ENCODE results near the gene TEX51.

The TEX51 gene

GRCh38 chr2:126879348-126880298 is 19.1 kb upstream of the TEX51 start:
- no peak for DNase-seq

GRCh38 chr2:126880324-126880723 is 18.4 kb upstream of the TEX51 start:
- DNase-seq = no peak

- no peak for DNase-seq
These were observed 17.9 kb upstream of the TEX51 start for GRCh38 chr2:126880817-126881216.

DNA sequence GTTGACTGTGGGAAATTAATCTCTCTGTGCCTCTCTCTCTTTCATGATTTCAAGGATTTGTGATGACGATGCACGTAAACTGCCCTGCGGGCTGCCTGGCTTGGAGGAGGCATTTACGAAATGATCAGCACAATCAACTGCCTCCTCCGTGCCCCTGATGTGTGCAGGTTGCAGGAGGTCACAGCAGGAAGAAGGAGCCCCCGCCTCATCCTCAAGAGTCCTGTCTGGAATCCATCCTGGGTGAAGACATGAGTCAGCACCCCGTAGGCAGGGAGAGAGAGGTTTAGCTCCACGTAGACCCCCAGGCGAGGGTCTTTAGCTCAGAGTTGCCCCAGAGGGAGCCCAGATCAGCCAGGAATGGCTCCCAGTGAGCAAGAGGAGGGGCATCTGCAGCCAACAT is 17.1 kb upstream of the TEX51 start:
- no peak for DNase-seq

DNA sequence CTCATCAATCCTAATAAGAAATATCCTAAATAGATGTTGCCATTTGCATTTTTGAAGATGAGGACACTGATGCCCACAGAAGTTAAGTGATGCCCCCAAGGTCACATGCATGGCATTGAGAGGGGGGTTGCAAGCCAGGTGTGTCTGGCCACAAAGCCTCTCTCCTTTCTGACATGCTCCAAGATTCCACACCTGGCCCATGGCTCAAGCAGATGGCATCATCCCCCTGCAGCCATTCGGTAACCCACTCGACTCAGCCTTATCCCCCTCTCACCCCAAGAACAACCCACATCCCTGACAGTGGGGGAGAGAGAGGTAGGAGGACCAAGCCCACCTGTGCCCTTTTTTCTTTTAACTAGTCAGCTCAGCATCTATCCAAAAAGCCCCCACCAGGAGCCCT is 16.5 kb upstream of the TEX51 start:
- no peak for DNase-seq

DNA sequence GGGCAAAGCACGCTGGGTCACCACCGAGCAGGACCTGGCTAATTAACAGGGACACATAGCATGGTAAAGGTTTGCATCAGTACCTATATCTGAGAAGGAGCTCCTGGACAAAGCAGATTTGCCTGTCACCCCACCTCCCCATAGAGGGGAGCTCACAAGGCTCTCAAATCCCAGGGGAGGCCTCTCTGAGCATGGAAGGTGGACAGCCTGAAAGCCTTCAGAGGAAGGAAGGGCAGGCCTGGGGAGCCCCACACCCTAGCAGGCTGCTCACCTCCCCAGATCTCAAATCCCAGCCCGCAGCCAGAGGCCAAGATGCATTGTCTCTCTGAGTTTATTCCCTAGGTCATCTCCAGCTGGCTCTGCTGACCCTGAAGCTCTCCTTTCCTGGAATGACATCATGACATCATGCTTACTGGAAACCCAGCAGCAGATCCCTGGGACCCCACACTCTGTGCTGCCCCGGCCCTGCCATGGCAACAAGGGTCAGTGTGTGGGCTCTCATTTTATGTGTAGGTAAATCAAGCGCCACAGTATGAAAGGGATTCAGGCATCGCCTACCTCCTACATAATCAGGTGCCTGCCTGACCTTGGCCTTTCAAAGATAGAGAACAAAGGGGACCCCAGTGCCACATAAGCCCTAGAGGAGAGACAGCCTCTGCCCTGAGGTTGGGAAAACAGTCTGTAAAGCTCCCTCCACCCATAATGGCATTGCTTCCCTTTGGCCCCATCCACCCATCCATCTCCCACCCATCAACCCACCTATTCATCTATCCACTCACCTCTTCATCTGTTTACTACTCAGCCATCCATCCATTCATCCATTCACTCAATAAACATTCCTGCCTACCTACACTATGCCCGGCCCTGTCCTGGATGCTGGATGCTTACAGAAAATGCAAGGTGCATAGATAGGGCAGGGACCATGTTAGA is 15.7 kb upstream of the TEX51 start:
- no peak for DNase-seq

DNA sequence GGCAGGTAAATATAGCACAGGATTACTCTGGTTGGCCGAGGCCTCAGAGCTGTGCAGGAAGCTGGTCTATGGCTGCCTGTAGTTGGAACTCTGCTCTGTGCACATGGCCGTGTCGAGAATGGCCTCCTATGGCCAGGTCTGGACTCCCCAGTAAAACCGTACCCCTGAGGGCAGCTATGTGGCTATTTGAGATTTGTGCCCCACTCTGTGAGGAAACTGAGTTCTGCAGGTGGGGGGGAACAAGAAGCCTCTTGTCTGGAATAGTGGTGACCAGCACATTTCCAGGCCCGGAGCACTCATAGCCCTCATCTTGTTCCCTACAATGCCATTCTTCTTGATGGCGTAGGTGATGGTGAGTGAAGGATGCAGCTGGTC is 15.0 kb upstream of the TEX51 start:
- DNase-seq = no peak

GRCh38 chr2:126884861-126885750 is 13.6 kb upstream of the TEX51 start:
- no peak for DNase-seq

GRCh38 chr2:126885751-126886210 is 12.9 kb upstream of the TEX51 start:
- no peak for DNase-seq

- DNase-seq = no peak
These were observed 12.3 kb upstream of the TEX51 start for GRCh38 chr2:126886211-126886915.

- DNase-seq = no peak
These were observed 11.8 kb upstream of the TEX51 start for GRCh38 chr2:126886916-126887280.

DNA sequence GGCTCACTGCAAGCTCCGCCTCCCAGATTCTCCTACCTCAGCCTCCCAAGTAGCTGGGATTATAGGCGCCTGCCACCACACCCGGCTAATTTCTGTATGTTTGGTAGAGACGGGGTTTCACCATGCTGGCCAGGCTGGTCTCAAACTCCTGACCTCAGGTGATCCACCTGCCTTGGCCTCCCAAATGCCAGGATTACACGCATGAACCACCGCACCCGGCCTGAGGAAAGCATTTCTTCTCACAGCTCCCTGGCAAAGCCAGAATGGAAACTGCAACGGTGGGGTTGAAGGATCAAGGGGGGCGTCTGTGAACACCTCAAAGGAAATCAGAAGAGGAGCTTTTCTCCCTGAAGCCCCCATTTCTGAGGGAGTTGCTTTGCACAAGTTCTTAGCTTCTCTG is 11.2 kb upstream of the TEX51 start:
- DNase-seq = no peak

DNA sequence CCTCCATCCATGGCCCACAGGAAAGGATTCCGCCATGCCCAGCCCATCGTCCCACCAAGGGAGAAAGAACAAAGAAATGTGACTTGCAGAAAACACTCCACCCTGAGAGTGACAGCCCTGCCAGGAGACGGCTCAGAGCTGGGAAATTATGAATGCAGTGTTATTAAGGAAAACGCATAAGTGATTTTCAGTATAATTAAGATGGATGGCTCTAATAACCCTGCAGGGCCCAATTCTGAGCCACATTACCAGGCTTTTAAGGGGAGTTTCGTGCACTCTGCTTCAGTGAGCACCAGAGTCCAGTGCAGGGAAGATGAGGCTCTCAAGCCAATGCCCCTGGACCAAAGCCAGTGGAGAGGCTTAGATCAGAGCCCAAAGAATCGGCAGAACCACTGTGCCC is 10.6 kb upstream of the TEX51 start:
- DNase-seq = no peak

DNA sequence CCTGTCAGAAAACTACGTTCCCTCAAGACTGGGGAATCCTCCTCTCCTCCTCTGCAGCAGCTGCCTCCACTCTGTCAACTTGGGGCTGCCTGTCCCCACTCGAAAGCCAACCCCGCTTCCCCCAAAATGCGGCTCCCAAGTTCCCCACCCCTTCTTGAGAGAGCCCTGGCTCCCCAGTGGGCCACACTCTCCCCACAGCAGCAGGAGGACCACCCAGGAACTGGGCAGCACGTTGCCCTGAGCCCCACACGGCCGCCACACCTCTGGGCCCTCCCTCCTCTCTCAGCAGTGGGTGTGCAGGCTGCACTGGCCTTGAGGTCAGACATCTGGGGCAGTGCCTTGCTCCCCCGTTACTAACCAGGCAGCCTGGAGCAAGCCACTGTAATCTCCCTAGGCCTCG is 9.6 kb upstream of the TEX51 start:
- DNase-seq = no peak

DNA sequence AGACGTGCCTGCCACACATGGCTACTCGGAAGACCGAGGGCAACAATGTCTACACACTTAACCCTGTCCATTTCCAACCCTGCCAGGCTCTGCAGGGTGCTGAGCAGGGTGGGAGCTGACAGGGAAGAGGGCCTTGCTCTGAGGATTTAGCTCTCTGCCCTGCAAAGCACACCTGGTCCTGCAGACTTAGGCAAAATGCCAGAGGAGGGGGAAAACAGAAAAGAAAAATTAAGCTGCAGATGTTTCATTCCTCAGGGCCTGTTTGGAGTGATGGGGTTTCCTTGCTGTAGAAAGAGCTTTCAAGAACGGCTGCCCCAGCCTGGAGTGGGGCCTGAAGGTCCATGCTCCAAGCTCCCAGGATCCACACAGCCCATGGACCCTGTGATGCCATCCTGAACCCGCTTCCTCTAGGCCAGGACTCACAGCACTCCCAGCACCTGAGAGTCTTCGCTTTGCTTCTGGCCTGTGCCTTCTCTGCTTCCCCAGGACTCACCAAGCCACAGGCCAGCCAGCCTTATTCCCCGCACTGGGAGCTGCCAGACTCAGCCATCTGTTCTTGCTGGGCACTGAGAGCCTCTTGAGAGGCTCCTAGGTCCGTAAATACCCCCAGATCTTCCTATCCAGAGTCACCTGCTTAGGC is 9.1 kb upstream of the TEX51 start:
- no peak for DNase-seq

GRCh38 chr2:126890136-126890510 is 8.6 kb upstream of the TEX51 start:
- DNase-seq = no peak

GRCh38 chr2:126890551-126891450 is 7.9 kb upstream of the TEX51 start:
- no peak for DNase-seq

- DNase-seq = no peak
These were observed 6.8 kb upstream of the TEX51 start for GRCh38 chr2:126891681-126892500.

GRCh38 chr2:126893153-126893552 is 5.5 kb upstream of the TEX51 start:
- no peak for DNase-seq

GRCh38 chr2:126893606-126894005 is 5.1 kb upstream of the TEX51 start:
- no peak for DNase-seq
